ENCODE data around the gene DAPK1. TPM values are rescaled to one million over a fixed set of nuclear protein-coding genes. Genes with fewer than 3 reads are reported as not detected.

The DAPK1 gene
- total and polyA plus RNA-seq, 8 donors: 29.1 to 98.7 (median 45.4) TPM

DNA sequence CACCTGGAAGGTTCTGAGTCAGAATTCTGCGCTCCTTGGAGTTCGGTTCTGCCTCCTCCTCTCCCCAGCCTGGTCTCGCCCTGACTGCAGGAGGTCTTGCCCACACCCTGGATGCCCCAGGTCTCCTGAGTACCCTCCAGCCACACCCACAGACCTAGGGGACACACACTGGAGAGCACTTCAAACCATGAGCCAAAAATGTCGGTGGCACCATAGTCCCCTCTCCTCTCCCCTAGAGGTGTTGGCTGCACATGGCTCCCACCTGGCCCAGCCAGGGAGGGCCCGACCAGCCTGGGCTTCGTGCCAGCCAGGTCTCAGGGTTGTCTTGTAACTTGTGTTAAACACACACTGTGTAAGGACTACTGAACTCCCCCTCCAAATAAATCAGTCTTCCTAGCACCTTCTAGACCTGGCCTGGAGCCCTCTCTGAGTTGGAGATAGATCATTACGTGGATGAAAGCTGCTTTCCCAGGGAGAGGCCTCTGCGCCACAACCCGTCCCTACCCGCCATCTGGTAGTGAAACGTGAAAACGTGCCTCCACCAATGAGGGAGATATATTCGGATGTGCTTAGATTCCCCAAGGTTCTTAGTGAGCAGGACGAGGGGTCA, 178.3 kb downstream of the DAPK1 start:
- peaks cover 0 to 3% (median 0%) of the 10 kb centered on the region in 3 donors for H3K4me1 ChIP-seq
- 64 to 68% methylated on average over 14 of the region's 14 CpGs for WGBS, 2 donors
- no peaks in the 10 kb centered on the region for H3K27me3 ChIP-seq
- peaks cover 0 to 8% (median 0%) of the 10 kb centered on the region in 3 donors for H3K36me3 ChIP-seq
- no peaks in the 10 kb centered on the region for H3K9me3 ChIP-seq
- ATAC-seq: peak in 3 of 4 donors; percentile 17 to 53 (median 27)
- H3K27ac ChIP-seq: no peak overlapping the region
- TF ChIP-seq, protein P1, sequence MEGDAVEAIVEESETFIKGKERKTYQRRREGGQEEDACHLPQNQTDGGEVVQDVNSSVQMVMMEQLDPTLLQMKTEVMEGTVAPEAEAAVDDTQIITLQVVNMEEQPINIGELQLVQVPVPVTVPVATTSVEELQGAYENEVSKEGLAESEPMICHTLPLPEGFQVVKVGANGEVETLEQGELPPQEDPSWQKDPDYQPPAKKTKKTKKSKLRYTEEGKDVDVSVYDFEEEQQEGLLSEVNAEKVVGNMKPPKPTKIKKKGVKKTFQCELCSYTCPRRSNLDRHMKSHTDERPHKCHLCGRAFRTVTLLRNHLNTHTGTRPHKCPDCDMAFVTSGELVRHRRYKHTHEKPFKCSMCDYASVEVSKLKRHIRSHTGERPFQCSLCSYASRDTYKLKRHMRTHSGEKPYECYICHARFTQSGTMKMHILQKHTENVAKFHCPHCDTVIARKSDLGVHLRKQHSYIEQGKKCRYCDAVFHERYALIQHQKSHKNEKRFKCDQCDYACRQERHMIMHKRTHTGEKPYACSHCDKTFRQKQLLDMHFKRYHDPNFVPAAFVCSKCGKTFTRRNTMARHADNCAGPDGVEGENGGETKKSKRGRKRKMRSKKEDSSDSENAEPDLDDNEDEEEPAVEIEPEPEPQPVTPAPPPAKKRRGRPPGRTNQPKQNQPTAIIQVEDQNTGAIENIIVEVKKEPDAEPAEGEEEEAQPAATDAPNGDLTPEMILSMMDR (IDR thresholded peaks at IDR 0.05): no peak
- no peak overlapping the region for H3K4me3 ChIP-seq
- intact Hi-C loops (cut with DNase I): no loop called here
- peak in 5 of 6 donors; percentile 50 to 84 (median 68) for DNase-seq
- no peak for FAIRE-seq

DNA sequence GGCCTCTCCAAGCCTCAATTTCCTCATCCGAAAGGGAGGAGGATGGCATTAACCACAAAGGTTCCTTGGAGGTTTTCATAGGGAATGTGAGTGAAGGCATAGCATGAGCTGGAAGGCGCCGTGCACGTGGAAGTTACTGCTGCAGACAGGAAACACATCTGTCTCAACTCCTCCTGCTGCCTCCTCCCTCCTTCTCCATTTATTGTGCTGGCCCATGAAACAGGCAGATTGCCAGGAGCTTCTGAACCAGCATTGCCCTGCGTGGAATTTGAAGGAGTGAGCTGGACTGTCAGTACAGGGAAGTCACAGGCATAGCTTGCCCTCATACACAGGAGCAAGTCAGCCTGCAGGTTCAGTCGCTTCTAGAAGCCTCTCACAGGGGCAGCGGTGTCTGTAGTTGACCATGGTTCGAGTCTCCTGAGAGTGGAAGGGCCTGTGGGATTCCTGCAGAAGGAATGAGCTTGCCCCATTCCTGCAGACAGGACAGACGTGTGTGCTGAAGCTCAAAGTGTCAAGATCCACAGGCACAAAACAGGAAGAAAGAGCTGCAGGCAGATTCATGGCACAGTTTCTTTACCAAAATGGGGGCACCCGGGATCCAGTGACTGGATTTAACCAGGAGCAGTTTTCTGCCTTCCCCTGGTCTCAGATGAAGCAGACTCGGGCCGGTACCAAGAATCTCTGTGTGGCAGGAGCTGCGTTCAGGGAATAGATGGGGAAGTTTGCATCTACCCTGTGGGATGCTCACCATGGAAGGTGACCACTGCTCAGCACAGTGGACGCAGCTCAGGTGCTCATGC, 179.5 kb downstream of the DAPK1 start:
- no peak overlapping the region for H3K4me3 ChIP-seq
- TF ChIP-seq, protein P1 (IDR thresholded peaks at IDR 0.05): no peak
- ATAC-seq (peak in 1 of 4 donors; percentile 11), FAIRE-seq (no peak), DNase-seq (no peak)
- intact Hi-C loops (cut with DNase I): no loop called here
- H3K27ac ChIP-seq: no peak overlapping the region
- peaks cover 0 to 18% (median 0%) of the 10 kb centered on the region in 3 donors for H3K36me3 ChIP-seq
- 82 to 85% methylated on average over 14 of the region's 14 CpGs for WGBS, 2 donors
- no peaks in the 10 kb centered on the region for H3K9me3 ChIP-seq
- peaks cover 0 to 3% (median 0%) of the 10 kb centered on the region in 3 donors for H3K4me1 ChIP-seq
- no peaks in the 10 kb centered on the region for H3K27me3 ChIP-seq

DNA sequence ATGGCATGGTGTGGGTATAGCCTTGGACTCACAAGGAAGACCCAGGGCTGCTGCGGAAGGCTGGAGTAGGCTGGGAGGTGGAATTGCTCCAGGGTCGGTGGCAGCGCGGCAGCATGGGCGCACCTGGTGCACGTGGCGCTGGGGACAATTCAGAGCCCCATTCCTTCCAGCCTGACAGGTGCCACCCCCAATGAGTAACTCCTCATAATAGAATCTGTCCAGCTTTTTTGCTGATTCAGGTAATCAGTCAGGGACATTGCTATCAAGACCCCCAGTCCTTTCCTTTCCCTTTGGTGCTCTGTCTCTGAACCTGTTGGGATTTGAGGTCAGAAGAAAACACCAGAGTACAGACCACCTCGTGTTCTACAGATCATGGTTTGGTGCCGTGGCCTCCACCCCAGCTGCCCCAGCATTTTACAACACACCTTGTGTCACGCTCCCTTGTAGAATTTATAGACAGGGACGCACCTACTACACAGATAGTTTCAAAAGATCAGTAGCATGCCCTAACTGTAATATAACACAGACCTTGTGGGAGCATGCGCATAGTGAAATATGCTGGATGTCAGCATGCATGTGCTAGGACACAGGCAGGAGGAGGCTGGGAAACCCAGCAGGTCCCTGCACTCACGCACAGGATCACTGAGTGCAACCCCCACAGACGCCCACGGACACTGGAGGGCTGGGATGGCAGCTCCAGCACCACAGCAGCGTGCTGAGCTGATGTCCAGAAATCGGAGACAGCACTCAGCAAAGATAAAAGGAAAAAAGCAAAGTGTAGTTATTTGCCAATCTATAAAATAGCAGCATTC, 180.3 kb downstream of the DAPK1 start:
- DNase-seq (no peak), FAIRE-seq (no peak), ATAC-seq (no peak)
- Histone ChIP-seq H3K27ac (no peak overlapping the region), H3K27me3 (no peaks in the 10 kb centered on the region), H3K4me1 (peaks cover 0 to 8% (median 0%) of the 10 kb centered on the region in 3 donors), H3K4me3 (no peak overlapping the region), H3K36me3 (peaks cover 0 to 10% (median 0%) of the 10 kb centered on the region in 3 donors), H3K9me3 (no peaks in the 10 kb centered on the region)
- 89 to 95% methylated on average over 17 of the region's 17 CpGs for WGBS, 2 donors
- intact Hi-C loops (cut with DNase I): no loop called here
- TF ChIP-seq, protein P1 (IDR thresholded peaks at IDR 0.05): no peak

DNA sequence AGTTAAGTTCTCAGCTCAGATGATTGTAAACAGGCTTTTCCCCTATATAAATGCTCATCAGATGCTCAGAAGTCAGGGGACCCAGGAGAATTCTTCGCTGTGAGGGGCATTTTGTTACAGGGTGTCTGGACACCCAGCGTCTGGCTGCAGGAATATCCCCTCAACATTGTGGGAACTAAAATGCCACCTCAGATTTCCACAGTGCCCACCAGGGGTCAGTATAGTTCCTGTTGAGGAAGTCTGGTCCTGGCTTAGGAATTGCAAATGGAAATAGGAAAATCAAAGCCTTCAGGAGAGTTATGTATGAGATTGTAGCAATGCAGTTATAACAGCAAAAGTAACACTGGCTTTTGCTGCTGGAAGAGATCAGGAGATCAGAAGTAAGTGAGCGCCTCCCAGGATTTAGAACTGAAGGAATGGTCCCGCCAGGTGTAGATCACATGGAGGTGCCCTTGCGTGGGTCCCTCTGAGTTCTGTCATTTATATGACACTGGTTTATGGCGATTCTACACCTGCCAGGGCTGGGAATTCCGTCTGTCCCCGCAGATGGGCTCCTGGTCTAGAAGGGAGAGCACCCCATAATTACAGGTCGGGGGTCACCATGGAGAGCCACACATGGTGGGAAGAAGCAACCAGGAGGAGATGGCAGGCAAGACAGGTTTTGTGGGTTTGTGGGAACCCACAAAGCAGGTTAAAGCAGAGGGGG, 181.1 kb downstream of the DAPK1 start:
- H3K36me3 ChIP-seq: peaks cover 0 to 10% (median 0%) of the 10 kb centered on the region in 3 donors
- peaks cover 0 to 11% (median 0%) of the 10 kb centered on the region in 3 donors for H3K4me1 ChIP-seq
- no peak overlapping the region for H3K4me3 ChIP-seq
- H3K9me3 ChIP-seq: no peaks in the 10 kb centered on the region
- ATAC-seq: peak; percentile 20 to 50 (median 42)
- H3K27me3 ChIP-seq: no peaks in the 10 kb centered on the region
- no peak for FAIRE-seq
- peak in 3 of 6 donors; percentile 48 to 65 (median 60) for DNase-seq
- H3K27ac ChIP-seq: no peak overlapping the region
- 67 to 78% methylated on average over 9 of the region's 9 CpGs for WGBS, 2 donors
- TF ChIP-seq, protein P1 (IDR thresholded peaks at IDR 0.05): peak; percentile 50 to 79 (median 69)
- intact Hi-C loops (cut with DNase I): no loop called here
